GM21526 (cell line): ENCODE data around the gene RXFP3.
"Not testable (repeated sequence)": the region's sequence is repeated elsewhere in the genome, so short reads cannot be mapped to it uniquely, and the experiment has no call there.

ENCODE experiments used
- ATAC-seq: cut with Tn5 transposase; IDR thresholded peaks from one replicate; pipeline ENCODE4 v1.9.1; 2021; ENCODE audit warnings: moderate library complexity; ENCODE audit not compliant: unreplicated experiment, low FRiP score

RXFP3 gene, protein sequence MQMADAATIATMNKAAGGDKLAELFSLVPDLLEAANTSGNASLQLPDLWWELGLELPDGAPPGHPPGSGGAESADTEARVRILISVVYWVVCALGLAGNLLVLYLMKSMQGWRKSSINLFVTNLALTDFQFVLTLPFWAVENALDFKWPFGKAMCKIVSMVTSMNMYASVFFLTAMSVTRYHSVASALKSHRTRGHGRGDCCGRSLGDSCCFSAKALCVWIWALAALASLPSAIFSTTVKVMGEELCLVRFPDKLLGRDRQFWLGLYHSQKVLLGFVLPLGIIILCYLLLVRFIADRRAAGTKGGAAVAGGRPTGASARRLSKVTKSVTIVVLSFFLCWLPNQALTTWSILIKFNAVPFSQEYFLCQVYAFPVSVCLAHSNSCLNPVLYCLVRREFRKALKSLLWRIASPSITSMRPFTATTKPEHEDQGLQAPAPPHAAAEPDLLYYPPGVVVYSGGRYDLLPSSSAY

DNA sequence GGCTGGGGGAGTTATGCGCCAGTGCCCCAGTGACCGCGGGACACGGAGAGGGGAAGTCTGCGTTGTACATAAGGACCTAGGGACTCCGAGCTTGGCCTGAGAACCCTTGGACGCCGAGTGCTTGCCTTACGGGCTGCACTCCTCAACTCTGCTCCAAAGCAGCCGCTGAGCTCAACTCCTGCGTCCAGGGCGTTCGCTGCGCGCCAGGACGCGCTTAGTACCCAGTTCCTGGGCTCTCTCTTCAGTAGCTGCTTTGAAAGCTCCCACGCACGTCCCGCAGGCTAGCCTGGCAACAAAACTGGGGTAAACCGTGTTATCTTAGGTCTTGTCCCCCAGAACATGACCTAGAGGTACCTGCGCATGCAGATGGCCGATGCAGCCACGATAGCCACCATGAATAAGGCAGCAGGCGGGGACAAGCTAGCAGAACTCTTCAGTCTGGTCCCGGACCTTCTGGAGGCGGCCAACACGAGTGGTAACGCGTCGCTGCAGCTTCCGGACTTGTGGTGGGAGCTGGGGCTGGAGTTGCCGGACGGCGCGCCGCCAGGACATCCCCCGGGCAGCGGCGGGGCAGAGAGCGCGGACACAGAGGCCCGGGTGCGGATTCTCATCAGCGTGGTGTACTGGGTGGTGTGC is at the start of gene RXFP3:
TSS of gene RXFP3 (plus strand) at position 6 of the 636 bp plus-strand sequence. CDS start at position 361, 355 bp downstream.
- ATAC-seq = no peak

DNA sequence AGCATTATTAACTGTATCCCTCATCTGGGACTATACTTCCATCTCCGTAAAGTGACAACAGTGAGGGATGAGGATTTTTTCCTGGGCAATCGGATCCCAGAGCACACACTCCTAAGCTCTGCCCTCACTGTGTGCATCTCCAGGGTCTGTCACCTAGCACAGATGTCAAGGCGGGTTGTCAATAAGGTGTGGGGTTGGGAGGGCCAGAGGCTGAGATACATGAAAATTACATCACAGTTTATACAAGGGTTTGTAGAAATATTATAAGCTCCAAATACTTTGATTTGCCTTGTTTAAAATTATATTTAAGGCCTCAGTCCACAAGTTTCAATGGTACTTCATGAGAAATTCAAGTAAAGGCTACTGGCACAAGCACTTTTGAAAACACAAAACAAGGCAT is 48.9 kb upstream of the RXFP3 start:
- ATAC-seq = no peak

DNA sequence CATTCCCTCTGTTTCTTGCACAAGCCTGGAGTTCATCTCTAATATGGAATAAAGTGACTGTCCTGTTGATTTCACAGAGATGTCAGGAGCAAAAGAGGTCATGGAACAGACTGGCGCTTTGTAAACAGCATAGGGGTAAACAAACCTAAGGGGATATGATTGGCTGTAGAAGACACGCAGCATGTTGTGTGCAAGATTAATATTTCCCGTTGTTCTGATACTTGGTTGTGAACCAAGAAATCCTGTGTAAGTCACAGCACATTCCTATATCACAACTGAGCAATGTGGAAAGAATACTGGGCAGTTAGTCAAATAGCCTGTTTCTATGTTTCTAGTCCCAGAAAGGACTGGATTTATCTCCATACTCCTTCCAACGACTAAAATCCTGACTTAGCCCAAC is 47.6 kb upstream of the RXFP3 start:
- no peak for ATAC-seq

DNA sequence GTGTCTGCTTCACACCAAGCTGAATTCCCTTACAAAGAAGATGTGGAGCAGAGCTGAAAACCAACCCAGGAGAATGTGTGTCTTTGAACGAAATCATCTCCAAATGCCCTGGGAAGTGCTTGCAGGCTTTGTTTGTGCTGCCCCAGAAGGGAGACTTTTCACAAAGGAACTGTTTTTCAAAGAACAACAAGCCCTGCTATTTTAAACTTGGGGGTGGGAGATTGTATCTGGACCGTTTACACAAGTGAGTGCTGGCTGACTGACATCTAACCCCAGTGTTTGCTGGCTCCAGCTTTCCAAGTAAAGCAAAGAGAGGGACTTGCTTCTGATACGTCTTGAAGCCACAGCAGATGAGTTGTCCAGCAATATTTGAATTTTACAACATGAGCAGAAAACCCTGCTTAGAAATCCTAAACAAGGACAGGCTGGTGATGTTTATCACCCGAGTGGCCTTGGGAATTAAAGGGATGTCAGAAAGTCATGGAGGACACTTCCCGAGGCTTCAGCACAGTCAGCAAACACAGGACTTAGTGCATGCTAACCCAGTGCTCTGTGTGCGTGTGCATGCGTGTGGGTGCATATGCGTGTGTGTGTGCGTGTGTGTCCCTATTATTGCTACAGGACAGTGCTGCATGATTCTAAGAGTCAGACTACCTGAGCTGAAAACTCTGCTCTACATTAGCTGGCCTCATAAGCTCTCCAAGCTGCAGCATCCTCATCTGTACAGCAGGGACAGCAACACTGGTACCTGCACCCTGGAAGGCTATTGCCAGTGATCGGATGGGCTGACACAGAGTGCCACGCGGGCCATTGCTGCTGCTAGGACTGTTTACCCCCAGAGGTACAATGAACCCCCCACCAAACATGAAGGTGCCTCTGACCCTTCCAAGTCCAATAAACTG is 45.8 kb upstream of the RXFP3 start:
- ATAC-seq = no peak

DNA sequence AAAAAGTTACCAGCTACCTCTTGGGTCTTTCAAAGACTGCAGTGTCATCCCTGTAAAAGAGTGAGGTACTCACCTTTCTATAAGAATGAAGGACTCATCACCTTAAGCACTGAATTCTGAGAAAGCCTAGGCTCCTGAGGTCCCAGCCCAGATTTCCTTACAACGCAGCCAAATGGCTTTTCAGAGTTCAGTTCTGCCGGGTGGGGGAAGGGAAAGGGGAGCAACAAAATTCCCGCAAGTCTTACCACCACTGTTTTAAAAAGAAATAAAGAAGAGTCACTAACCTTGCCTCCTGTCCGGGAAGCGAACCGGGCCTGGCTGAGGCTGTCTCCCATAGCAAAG is 44.8 kb upstream of the RXFP3 start:
- no peak for ATAC-seq

DNA sequence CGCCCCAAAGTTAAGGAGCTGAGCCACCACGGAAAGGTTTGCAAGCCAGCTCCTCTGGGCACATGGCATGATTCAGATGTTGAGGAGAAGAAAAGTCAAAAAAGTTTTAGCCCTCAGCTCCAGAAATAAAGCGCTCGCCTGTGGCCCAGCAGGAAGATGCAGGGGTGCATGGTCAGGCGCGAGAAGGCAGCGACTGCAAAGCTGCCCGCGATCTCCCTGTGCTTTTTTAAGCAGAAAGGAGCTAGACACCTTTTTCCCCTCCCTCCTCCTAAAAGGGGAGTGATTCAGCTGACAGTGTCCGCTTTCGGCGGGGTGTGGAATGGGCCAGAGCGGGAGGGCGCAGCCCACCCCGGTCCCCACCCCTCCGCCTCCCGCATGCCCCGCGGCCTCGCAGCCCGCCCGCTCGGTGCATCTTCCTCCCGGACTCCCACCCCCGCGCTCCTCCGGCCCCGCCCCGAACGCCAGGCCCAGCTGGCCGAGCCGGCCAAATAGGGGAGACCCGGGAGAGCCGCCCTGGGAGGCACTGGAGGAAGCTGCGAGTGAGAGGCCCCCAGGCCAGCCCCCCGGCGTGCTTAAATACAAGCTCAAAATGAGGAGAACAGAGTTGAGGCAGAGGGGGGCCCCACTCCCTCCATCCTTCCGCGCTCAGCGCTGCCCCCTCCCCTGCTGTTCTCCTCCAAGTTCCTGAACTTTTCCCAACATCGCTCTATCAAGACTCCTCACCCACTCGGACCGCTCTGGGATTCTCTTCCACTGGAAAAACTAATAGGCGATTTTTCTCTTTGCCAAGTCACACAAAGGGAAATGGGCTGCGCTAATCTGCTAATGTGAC is 44.2 kb upstream of the RXFP3 start, which contains the start of gene ADAMTS12:
TSS of gene ADAMTS12 (minus strand) at position 203 of the 832 bp plus-strand sequence. CDS start at position 69, 134 bp downstream.
- ATAC-seq = no peak

DNA sequence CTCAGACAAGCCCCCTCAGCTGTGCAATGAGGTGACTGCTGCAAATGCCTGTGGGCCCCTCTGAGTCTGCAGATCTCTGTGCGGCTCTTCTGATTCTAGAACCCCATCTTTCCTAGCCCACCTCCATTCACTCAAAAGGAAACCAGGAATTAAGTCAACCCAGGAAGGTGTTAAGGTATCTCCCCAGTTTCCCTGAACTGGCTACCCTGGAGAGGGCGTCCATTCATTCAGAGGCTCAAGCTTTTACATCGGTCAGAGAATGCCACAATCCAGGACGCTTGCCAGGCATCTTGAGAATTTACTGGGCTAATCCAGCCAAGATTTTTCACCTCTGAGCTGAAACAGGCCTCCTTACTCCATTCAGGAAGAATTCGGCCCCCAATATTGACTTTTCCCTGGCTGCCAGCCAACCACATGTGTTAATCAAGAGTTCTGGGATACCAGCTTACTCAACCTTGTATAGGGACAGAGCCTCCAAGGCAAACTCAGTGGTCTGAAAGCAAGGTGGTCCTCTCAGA is 43.5 kb upstream of the RXFP3 start:
- no peak for ATAC-seq

DNA sequence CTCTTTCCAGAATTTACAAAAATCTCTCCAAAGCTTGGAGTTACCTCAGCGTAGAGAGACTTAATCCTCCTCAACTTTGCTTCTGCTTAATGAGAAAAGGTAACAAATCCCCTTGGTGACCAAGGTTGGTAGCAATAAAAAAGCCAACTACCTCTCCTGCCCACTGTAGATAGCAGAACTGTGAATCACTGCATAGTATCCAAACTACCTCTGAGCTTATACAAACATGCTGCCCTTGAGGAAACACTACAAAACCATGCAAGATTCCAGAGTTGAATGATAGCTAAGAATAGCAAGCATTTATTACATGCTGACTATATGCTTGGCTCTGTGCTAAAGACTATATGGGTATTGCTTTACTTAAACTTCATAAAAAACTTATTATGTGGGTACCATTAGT is 41.6 kb upstream of the RXFP3 start:
- no peak for ATAC-seq

DNA sequence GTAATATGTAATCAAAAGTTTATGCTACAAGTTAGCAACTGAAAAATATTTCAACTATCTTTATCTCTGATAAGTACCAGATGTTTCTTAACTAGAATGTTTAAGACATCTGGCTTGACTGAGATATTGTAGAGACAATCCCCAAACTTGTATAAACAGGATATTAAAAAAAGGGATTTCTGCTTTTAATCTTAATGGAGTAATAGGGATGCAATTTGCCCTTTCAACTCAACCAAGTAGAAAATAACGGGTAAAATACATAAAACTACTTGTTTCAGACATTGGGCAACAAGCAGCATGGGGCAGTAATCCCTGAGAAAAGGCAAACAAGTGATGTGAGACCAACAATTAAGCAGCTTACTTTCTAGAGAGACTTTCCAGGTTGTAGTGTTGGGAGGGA is 35.0 kb upstream of the RXFP3 start:
- ATAC-seq = no peak

DNA sequence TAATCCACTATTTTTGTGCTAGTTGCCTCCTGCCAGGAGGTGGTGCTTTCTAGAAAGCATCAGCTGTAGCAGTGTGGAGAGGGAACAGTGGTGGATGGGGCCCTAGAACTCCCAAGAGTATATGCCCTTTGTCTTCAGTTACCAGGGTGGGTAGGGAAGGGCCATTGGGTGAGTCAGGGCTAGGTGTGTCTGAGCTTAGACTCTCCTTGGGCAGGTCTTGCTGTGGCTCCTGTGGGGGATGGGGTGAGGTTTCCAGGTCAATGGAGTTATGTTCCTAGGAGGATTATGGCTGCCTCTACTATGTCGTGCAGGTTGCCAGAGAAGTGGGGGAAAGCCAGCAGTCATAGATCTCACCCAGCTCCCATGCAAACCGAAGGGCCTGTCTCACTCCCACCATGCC is 33.1 kb upstream of the RXFP3 start:
- ATAC-seq = no peak

DNA sequence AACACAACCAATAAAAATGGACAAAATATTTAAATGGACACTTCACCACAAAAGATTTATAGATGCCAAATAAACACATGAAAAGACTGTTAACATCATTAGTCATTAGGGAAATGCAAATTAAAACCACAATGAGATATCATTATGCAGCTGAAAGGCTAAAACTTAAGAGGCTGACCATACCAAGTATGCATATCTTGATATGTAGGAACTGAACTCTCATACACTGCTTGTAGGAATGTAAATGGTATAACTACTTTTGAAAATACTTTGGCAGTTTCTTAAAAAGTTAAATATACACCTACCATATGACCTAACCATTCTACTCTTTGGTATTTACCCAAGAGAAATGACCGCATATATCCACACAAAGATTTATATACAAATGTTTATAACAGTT is 30.8 kb upstream of the RXFP3 start:
- ATAC-seq = no peak

DNA sequence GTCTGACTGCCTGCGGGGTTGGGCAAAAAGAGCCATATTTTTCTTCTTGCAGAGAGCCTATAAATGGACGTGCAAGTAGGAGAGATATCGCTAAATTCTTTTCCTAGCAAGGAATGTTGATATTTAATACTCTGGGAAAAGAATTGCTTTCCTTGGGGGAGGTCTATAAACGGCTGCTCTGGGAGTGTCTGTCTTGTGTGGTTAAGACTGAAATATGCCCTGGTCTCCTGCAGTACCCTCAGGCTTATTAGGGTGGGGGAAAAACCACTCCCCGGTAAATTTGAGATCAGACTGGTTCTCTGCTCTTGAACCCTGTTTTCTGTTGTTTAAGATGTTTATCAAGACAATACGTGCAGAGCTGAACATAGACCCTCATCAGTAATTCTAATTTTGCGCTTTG is 29.9 kb upstream of the RXFP3 start:
- ATAC-seq = not testable (repeated sequence)

DNA sequence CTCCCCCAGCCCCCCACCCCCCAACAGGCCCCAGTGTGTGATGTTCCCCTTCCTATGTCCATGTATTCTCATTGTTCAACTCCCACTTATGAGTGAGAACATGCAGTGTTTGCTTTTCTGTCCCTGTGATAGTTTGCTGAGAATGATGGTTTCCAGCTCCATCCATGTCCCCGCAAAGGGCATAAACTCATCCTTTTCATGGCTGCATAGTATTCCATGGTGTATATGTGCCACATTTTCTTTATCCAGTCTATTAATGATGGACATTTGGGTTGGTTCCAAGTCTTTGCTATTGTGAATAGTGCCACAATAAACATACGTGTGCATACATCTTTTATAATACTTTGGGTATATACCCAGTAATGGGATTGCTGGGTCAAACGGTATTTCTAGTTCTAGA is 21.3 kb upstream of the RXFP3 start:
- ATAC-seq = not testable (repeated sequence)

DNA sequence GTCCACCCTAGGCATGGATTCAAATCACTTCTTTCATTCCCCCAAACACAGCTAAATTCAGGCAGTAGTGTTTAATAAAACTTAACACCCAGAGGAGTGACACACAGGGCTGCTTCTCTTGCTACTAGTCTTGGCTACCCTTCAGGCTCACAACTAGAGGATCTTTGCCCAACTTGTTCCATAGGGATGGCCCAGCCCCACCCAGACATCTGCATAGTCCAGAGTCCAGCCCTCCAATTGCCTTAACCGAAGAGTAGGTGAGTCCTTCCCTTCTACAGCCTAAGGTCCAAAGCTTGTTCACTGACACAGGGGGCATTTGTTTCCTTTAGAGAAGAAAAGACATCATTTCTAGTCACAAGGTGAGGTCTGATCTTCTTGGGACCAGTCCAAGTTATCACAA is 15.2 kb upstream of the RXFP3 start:
- no peak for ATAC-seq

DNA sequence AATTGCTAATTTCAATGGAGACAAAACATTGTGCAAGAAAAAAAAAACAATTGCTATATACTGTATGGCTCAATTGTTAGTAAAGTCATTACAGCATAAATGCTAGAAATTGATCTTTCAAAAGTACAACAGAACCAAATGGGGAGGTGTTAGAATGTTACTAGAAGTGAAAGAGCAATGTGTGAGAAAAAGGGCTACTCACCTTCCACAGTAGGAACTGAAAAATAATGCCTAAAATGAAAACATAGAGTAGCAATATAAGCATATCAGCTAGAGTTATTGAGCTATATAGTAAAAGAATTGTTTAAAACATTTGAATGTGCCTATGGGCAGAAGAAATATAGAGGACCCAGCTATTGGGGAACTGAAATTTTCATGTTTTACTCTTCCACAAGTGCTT is 10.9 kb upstream of the RXFP3 start:
- ATAC-seq = peak; percentile 61

DNA sequence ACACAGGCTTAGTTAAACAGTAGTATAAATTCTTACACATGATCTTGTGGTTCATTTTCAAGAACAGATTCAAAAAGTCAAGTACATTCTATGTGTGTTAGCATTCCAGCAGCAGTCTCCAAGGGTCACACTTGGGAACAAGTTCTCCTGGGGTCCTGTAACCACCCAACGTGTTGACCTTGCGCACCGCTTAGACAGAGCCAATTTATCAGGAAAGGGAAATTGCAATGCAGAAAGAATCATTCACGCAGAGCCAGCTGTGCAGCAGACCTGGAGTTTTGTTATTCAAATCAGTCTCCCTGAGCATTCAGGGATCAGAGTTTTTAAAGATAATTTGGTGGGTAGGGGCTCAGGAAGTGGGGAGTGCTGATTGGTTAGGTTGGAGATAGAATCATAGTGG is 8.5 kb upstream of the RXFP3 start:
- ATAC-seq = no peak

DNA sequence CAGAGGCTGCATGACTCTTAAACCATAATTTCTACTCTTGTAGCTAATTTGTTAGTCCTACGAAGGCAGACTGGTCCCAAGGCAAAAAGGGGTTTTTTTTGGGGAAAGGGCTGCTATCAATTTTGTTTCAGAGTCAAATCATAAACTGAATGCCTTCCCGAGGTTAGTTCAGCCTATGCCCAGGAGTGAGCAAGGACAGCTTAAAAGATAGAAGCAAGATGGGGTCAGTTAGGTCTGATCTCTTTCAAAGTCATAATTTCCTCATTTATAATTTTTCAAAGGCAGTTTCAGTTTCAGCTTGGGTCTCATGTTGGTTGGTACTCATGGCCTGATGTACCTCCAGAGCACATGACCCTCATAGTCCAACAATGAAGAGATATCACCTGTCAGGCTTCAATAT is 7.9 kb upstream of the RXFP3 start:
- ATAC-seq = no peak

DNA sequence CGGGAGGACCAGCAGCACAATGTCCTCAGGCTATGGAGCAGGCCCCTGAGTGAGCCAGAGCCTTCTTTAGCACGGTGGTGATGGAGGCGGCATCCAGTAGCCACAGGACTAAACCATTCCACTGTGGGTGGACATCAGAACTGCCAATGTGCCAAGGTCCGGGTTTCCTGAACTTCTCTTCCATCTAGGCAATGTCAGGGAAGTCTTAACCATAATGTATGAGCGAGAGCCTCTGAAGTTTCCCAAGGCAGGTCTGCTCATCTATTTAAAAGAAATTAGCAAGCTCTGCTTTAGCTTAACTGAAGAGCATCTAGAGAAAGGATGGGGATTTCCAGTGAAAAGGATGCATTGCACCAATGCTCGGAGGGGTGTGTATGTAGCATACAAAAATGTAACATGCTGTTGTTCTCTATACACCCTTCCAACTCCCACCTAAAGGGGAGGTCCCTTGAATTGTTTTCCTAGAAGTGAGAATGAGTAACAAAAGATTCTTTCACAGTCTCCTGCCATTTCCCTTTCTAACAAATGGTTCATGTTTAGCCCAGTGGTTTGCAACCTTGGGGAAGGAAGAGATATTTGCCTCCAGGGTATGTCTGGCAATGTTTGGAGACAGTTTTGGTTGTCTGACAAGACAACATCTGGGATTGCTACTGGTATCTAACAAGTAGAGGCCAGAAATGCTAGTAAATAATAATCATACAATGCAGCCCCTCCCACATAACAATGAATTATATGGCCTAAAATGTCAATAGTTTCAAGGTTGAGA is 6.1 kb upstream of the RXFP3 start:
- no peak for ATAC-seq

DNA sequence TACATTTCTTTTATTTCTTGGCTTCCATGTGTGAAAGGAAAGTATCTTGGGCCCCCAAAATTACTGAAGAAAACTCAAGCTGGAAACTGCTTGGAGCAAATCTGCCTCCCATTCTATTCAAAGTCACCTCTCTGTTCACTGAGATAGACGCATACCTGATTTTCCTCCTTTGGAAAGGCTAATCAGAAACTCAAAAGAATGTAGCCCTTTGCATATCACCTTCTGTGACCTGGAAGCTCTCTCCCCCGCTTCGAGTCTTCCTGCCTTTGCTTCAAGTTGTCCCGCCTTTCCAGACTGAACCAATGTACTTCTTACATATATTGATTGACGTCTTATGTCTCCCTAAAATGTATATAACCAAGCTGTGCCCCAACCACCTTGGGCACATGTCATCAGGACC is 5.0 kb upstream of the RXFP3 start:
- no peak for ATAC-seq
